HG02678 (cell line): ENCODE measurements around the gene FOSL2.

Source experiments
- ATAC-seq: cut with Tn5 transposase; IDR thresholded peaks from one replicate; pipeline ENCODE4 v1.9.1; 2021; ENCODE audit warnings: mild to moderate bottlenecking, moderate library complexity; ENCODE audit not compliant: unreplicated experiment

FOSL2 gene

GRCh38 chr2:28411166-28411755, 18.6 kb downstream of the FOSL2 start:
- ATAC-seq: no peak

DNA sequence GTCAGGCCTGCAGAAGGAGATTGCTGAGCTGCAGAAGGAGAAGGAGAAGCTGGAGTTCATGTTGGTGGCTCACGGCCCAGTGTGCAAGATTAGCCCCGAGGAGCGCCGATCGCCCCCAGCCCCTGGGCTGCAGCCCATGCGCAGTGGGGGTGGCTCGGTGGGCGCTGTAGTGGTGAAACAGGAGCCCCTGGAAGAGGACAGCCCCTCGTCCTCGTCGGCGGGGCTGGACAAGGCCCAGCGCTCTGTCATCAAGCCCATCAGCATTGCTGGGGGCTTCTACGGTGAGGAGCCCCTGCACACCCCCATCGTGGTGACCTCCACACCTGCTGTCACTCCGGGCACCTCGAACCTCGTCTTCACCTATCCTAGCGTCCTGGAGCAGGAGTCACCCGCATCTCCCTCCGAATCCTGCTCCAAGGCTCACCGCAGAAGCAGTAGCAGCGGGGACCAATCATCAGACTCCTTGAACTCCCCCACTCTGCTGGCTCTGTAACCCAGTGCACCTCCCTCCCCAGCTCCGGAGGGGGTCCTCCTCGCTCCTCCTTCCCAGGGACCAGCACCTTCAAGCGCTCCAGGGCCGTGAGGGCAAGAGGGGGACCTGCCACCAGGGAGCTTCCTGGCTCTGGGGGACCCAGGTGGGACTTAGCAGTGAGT, 19.4 kb downstream of the FOSL2 start:
- no peak for ATAC-seq

GRCh38 chr2:28412625-28413151, 20.0 kb downstream of the FOSL2 start:
- no peak for ATAC-seq

DNA sequence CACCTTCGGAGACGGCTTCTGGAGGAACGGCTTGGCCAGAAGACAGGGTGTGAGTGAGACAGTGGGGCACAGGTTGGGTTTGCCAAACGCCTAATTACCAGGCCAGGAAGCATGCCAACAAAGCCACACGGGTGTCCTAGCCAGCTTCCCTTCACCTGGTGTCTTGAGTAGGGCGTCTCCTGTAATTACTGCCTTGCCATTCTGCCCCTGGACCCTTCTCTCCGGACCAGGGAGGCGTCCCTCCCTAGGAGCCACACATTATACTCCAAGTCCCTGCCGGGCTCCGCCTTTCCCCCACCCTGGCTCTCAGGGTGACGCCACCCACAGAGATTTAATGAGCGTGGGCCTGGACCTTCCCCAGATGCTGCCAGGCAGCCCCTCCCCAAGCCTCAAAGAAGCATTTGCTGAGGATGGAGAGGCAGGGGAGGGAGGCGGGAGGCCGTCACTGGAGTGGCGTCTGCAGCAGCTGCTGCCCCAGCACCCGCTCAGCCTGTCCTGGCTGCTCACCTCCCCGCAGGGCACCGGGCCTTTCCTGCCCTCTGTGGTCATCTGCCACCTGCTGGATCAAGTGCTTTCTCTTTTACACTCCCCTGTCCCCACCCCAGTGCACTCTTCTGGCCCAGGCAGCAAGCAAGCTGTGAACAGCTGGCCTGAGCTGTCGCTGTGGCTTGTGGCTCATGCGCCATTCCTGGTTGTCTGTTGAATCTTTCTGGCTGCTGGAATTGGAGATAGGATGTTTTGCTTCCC, 20.7 kb downstream of the FOSL2 start:
- ATAC-seq: no peak

DNA sequence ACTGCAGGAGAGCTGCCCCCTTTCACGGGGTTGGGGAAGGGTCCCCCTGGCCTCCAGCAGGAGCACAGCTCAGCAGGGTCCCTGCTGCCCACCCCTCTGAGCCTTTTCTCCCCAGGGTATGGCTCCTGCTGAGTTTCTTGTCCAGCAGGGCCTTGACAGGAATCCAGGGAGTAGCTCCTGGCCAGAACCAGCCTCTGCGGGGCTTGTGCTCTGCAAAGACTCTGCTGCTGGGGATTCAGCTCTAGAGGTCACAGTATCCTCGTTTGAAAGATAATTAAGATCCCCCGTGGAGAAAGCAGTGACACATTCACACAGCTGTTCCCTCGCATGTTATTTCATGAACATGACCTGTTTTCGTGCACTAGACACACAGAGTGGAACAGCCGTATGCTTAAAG, 21.2 kb downstream of the FOSL2 start:
- ATAC-seq: no peak

GRCh38 chr2:28414583-28414982, 21.9 kb downstream of the FOSL2 start:
- ATAC-seq: no peak

- no peak for ATAC-seq
Measured at GRCh38 chr2:28415010-28415409, 22.4 kb downstream of the FOSL2 start.

GRCh38 chr2:28415715-28416114, 23.1 kb downstream of the FOSL2 start:
- ATAC-seq: no peak

DNA sequence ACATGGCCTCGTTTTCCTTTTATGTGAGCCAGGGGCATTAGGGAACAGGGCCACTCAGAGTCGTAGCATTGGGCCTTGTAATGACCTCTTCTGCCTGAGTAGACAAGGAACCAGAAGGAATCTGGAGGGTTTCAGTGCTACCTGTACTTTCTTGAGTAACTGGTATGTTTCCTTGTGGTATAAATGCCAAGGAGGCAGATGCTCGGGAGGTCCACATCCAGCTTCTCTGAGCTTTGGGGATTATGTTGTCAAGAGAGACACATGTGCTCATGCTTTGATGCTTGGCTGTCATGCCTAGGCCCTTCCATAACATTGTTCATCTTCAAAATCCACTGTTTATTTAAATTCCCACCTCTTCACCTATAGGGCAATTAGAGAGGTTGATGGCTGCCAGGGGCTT, 26.3 kb downstream of the FOSL2 start:
- ATAC-seq: no peak

- ATAC-seq: no peak
Measured at GRCh38 chr2:28419443-28420270, 27.0 kb downstream of the FOSL2 start.

- ATAC-seq: no peak
Measured at GRCh38 chr2:28420722-28421121, 28.1 kb downstream of the FOSL2 start.

DNA sequence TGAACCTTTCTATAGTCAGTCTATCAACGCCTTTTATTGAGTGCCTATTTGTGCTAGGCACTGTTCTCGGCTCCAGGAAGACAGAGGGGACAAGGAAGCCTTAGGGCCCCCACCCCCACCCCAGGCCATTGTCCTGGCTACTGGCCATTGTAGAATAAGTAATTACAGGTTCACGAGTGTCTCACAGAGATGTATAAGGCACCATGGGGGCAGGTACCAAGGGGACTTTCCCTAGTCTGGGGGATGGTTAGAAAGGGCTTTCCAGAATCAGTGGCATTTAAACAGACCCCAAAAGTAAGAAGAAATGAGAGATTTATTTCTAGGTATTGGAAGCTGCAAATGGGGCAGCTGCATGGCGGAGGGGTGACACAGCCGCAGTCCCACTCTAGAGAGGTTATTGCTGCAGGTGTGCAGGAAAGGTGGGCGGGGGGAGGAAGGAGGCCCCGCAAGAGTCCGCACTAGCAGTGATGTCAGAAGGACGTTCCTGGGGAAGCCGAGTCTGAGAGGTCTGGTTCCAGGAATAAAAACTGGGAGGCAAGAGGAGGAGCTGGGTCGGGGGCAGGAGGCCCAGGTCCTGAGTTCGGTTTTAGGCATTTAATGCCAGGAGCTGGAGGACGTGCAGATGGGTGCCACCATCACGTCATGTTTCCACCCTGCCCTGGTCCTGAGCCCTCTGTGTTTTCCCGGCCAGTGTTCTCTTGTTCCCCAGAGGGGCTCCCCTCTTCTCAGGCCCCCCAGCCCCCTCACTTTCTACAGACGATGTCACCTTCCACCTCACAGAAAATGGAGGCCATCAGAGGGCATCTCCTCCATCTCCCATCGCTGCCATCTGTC, 30.5 kb downstream of the FOSL2 start:
- ATAC-seq: no peak

DNA sequence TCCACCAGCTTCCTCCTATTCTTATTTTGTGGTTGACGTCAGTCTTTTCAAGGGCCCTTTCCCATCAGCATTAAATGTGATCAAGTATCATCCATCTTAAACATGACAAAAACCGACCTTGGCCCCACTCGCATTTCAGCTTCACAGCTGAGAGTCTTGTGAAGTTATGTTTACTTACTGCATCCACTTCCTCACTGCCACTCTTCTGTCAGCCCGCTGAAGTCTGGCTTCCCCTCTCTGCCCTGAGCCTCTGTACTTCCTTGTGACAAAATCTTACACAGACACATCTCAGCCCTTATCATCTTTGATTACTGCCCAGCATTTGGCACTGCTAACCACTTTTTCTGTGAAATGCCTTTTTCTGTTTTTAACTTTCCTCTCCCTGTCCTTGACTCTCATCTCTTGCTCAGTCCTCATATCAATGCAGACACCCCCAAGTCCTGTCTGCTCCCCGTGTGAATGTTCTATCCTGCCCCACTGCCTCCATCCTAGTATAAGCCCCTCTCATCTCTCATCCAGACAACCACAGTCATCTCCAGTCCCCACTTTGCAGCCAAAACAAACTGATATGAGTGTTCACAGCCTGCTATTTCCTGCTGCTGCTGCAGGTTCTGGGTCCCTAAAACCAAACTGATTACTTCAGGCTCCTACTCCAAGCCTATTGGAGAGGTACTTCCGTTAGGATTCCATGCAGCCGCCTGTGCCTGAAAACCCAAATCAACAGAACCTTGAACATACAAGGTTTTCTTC, 31.4 kb downstream of the FOSL2 start:
- no peak for ATAC-seq

DNA sequence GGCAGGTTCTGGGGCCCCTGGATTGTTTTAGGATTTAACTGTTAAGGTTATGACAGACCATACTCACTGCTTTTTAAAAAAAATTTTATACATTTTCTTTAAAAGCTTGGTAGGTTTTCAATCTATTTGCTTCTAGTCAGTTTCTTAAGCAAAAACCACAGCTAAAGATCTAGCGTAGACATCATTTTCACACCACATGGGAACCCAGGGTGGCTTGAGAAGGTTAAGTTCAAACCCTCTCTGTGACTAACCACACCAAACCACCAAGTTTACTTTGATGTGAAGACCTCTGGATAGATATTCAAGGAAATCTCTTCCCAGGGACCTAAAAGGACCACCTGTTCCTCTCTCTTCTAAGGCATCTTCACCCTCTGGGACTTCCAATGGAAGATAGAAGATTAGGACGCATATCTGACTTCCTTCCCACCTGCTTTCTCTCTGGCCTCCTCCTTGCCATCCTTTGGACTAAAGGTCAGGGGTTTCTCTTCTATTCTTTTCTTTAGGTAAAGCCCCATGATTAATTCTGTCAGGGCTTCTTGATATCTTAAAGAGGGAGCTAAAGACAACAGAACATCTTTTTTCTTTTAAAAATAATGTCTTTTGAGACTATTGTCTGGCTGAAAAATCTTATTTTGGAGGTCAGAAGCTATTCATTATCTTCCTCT, 32.3 kb downstream of the FOSL2 start:
- ATAC-seq: no peak

- ATAC-seq: no peak
Measured at GRCh38 chr2:28425464-28425835, 32.8 kb downstream of the FOSL2 start.

DNA sequence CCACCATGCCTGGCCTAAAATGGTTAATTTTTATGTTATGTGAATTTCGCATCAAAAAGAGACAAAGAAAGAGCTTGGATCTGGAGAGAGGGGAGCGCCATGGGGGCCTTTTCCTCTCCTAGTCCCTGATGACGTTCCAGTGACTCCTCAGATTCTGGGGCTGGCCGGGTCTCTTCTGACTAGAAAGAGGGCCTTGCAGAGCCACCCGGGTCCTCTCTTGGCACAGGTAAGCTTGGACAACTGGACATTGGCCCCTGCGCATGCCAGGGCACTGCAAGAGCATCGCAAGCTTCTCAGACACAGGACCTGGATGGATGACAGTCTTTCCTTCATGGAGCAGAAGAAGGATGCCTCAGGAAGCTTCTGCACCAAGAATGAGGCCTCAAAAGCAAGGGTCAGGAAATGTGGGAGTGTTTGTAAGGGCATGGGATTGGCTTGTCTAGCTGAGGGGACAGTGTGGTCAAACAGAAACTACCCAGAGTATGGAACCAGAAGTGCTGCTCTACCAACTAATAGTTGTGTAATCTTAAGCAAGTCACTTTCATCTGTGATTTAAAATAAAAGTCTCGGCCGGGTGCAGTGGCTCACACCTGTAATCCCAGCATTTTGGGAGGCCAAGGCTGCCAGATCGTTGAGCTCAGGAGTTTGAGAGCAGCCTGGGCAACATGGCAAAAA, 35.2 kb downstream of the FOSL2 start:
- ATAC-seq: no peak

GRCh38 chr2:28428486-28428885, 35.8 kb downstream of the FOSL2 start:
- no peak for ATAC-seq

DNA sequence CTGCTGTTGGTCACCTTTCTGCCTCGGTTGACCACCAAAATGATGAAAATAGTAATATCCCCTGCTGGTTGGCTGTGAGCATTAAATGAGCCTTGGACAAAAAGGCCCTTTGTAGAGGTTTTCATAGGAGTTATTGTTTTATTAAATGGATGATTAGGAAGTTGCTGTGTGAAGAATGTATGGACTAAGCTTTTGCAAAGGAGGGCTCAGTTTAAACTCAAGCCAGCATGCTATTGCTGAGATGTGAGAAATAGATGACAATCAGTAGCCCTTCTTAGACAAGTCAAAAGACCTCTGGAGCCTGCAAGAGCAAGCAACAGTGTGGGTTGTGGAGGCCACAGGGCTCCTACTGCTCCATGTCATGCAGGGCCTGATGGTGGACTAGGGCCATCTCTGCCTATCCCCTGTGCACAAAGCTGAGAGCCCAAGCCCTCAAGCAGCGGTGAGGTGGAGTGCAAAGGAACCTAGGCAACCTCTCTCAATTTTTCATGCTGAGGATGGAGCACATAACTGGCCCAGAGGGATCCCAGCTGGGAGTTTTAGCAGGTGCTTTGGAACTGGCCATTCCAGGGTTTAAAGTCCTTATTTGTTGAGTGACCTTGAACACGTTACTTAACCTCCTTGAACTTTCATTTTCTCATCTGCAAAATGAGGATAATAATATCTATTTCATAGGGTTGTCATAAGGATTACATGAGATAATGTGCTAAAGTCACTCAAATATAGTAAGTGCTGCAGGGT, 37.1 kb downstream of the FOSL2 start:
- ATAC-seq: no peak
